Midbrain (tissue), 1 donor: ENCODE data around the gene COBL.

Source experiments
- DNase-seq: peaks from one replicate; lab custom pipeline; 2025; lab: John Stamatoyannopoulos, UW

COBL gene

GRCh38 chr7:51146816-51147586, 169.6 kb downstream of the COBL start:
- no peak for DNase-seq

DNA sequence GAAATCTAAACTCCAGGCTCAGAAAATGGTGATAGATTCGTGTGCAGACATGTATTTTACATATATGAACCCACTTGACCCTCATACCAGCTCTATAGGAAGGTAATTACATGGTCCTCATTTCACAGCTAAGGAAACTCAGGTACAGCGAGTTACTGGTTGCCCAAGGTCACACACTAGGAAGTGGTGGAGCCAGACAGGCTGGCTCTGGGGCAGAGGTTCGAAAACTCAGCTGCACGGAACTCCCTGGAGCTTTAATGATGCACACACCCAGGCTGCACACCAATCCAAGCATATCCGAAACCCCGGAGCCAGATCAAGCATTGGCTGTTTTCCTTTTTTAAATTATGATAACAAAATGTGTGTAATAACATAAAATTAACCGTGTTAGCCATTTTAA, 172.4 kb downstream of the COBL start:
- no peak for DNase-seq

- DNase-seq: peak; percentile 16
Observed at GRCh38 chr7:51142741-51143385, 173.7 kb downstream of the COBL start.

- no peak for DNase-seq
Observed at GRCh38 chr7:51141451-51142003, 175.1 kb downstream of the COBL start.

DNA sequence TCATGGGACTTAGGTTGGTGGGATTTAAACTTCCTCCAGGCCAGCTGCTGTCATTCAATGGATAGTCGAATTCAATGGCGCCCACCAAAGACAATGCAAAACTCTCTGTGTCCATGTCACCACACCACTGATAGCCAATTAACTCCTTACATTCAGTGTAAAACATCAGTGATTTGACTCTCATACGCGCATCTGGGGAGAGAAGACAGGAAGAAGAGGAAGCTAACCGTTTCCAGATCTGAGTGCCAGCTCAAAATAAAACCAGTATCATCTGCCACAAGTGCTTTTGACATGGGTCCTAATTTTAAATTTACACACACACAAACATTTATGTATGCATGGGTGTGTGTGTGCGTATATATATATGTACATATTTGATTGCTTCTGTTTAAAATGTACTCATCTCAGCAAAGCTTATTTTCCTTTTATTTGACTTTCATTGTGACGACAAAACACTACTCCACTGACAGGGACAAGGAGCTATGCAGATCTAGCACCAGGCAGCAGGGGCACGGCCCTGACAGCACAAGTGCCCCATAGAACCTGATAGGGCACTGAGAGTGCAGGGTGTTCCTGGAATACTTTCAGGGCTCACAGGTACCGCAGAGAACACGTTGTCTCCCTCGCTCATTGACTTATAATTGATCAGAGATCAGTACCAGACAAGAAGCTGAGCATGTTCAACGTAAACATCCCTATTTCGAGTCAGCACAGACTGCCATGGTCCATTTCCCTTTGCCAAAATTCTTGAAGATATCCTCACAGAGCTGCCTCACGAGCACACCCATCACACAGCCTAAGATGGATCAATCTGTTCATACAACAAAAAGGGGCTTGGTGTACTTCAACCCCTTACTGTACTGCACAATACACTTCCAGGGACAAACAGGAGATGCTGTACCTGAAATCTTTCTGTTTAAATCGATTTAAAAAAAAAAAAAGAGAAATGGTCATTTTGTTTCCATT, 176.1 kb downstream of the COBL start:
- DNase-seq: no peak

- no peak for DNase-seq
Observed at GRCh38 chr7:51139796-51140195, 176.8 kb downstream of the COBL start.

DNA sequence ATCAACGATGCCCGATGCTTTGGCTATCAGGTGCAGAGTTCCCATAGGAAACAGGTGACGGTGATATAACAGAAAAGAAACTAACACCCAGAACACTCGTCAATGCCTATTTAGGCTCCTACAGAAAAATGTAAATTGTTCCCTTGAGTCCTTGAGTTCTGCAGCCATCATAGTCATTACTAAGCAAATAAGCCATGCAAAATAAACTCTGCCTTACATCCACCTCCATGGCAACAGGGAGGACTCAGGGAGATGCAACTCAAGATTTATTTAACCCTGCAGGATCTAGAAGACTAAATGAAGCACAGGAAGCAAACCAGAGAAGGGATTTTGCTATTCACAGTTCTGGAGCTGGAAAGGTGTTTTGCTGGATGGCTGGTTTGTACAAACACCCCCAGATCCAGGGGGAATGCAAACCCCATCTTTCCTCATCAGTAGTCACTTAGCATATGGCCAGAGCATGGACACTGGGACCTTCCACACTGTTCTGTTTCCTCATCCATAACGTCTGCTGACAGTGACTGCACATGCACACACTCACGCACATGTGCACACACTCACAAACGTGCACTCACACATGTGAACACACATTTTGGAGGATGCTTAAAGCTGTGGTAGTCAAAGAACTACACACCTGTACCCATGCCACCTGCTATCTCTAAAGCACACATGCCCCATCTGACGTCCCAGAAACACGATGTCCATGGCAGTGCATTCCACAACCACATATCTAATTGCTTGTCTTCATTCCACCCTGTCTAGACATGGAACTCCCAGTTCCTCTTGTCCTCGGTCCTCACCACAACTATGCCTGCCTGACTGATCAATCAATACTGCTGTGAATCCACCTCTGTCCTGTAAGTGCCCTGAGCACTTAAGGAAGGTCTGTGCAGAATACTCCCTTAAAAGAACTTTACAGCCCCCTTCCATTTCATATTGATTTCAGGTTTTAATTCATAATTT, 178.2 kb downstream of the COBL start:
- no peak for DNase-seq

DNA sequence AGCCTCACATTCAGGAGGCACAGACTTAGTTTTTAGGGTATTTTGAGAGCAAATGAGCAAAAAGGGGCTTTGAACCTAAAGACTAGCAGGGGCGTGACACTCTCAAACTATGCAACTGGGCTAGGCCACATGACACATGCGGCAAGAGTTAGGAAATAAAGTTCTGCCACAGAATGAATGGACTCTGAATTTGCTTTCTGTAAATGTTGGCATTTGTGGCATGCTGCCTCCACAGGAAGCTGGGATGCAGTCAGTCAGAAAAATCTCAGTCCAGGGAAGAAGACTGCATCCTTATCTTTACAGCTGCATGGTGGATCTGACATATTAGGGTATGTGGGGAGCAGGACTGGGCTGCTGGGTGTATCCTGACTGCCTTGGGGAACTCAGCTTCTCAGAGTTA, 181.0 kb downstream of the COBL start:
- no peak for DNase-seq

DNA sequence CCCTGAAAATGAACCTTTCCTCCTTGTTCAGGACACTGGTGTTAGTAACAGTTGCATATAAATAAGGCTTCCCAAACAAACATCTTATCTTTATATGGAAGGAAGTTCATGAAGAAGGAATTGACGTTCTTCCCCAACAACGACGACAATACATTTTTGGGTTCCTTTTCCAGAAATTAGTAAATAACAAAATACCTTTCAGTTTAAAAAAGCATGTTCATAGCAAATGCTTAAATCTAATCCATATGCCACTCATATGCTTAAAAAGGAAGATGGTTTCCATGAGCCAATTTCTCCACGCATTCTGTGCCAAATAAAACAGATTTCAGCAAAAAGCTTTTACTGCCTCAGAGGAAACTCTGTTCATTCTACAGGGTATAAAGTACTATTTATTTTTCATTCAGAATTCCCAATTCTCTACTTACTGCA, 182.6 kb downstream of the COBL start:
- no peak for DNase-seq

DNA sequence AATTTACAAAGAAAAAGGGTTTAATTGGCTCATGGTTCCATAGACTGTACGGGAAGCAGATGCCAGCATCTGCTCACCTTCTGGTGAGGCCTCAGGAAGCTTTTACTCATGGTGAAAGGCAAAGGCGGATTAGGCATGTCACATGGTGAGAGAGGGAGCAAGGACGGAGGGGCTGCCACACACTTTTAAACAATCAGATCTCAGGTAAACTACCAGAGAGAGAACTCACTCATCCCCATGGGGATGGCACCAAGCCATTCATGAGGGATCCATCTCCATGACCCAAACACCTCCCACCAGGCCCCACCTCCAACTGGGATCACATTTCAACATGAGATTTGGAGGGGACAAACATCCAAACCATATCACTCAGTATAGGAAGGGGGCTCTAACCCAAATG, 183.9 kb downstream of the COBL start:
- DNase-seq: no peak

DNA sequence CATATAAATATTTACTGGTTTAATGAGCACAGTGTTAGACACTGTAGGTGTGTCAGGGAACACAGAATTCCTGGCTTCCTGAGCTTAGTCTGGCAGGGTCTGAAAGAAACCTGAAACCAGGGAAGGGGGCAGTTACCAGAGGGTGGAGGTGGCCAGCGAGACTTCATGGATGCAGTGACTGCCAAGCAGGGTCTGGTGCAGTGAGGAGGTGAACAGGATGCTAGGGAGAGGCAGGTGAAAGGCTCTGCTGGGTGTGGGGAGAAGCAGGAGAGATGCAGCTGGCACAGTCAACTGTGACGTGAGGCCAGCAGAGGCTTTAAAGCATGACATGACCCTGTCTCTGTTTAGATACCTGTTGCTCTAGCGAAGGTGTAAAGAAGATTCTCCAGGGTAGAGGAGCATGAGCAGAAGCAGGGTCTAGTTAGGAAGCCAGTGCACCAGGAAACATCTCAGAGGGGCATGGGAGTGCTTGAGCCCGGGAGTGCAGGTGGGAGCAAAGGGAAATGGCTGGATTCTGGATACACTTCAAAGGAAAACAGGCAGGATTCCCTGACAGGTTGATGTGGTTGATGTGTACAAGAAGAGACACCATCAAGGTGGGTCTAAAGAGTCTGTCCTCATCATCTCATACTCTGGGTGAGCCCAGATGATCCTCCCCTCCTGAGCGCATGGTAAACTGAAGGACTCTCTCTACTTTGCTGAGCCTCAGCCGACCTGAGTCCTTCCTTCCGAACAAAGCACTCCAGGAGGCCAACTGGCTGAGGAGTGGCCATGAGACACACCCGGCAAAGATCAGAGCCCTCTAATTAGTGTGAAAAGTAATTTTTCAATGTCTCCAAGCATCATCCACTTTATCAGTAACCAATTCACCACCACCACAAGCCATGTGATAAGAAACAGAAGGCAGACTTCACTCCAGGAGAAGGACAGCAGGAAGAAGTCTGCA, 186.8 kb downstream of the COBL start:
- no peak for DNase-seq

GRCh38 chr7:51128545-51129435, 187.8 kb downstream of the COBL start:
- DNase-seq: no peak

DNA sequence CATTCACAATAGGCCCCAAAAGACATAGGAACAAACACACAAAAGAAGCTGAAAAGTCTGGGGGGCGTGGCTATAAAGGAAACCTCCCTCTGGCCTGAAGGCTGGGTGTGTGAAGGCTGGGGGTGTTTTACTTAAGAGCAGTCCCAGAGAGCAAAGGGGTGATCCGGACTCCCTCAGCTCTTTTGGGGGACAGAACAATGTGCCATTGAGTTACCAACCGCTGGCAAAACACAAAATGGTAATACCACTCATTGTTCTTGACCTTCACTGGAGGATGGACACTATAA, 189.0 kb downstream of the COBL start:
- no peak for DNase-seq

DNA sequence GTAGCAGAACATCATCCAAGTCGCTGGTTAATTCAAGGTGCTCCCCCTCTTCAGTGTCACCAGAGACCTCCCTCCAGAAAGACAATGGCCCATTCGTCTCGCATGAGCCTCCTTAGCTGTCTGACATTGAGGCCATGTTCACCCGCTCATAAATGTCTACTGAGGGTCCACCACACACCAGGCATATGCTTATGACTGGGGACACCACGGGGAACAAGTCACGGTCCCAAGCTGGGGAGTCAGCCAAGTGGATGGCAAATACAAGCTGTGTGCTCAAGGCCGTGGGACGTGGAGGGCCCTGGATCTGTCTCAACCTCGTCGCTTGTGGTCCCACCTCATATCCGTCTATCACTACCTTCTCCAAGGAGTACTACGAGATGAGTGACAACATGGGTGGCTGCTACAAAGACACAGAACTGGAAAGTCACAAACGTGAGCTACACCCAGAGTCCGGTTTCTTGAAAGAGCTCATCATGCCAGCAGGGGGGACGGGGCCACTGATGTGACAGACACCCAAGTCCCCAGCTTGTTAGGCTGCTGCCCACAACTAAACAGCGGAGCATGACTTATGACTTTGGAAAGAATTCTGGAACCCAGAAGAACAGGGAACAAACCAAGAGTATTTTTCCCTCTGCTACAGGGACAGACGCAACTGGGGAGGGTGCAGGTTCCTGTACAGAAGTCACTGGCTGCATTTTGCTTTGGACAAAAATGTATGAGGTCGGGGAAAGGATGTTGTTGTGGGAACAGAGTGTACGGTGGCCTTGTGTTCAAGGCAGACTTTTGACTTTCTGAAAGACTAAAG, 189.6 kb downstream of the COBL start:
- DNase-seq: no peak

DNA sequence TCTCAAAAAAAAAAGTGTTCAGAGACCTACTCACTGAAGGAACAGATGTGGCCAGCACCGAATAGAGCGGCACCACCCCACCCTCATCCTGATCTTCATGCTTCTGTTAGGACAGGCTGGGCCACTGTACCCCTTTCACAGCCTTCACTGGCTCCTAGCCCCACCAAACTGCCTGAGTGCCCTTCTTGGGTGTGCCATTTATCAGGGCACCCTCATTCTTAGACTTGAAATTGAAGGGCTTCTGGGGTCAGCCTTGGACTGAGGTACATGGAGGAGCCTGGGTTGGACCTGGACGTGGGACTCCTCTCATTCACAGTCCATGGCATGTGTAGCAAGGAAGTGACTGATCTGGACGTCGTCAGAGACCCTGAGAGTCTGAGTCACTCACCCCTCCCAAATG, 190.3 kb downstream of the COBL start:
- no peak for DNase-seq

DNA sequence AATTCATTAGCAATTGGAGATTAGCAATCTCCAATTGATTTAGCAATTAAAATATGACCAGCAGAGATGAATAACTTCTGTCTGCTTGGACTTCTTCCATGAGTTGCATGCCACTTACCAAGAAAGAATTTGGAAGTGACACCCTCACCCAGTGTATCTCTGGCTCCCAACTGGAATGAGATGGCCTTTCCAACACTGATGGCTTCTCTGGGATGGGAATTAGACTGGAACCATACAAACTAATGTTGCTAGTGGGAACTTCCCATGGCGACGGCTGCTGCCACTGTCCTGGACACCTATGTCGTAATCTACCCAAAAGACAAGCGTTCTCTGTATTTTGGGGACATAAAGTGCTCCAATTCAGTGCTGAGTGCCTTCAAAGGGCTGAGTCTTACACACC, 192.3 kb downstream of the COBL start:
- no peak for DNase-seq

GRCh38 chr7:51123322-51124019, 193.1 kb downstream of the COBL start:
- peak; percentile 53 for DNase-seq
